CD4-positive, alpha-beta T cell (primary cell): Measurements from ENCODE around the gene TIMM13. TPM values are rescaled to one million over a fixed set of nuclear protein-coding genes. Genes with fewer than 3 reads are reported as not detected.

Experiments
- ATAC-seq: fragments of 200-7000 bp; cut with Tn5 transposase; one replicate; pipeline ENCODE4 v1.10.0; 2022; ENCODE audit warnings: mild to moderate bottlenecking; ENCODE audit not compliant: poor library complexity
- CTCF ChIA-PET: fragments of 350-600 bp; sonication (Branson Sonifier 250); formaldehyde crosslinking; loops from one replicate; lab custom pipeline; 2021; ENCODE audit warnings: antibody characterized with exemption, inconsistent platforms; lab: Charles Lee
- POLR2A ChIA-PET: fragments of 350-600 bp; sonication (Branson Sonifier 250); formaldehyde crosslinking; loops from one replicate; lab custom pipeline; 2021; ENCODE audit warnings: antibody characterized with exemption, inconsistent platforms; lab: Charles Lee
- DNase-seq, 14 experiments: peaks; one replicate each; pipeline ENCODE4 v3.0.0-alpha.2; 2013 to 2020; ENCODE audit warnings: mixed read lengths in 2 of 14
- H3K27ac ChIP-seq, 2 donors: one replicate each; pipeline versions ENCODE4 v1.5.1 to v1.7.0; 2013; ENCODE audit warnings: low read length in 2 of 2, low read depth in 1 of 2, mild to moderate bottlenecking in 1 of 2
- H3K27me3 ChIP-seq, 2 experiments: 1 replicate in 1 of 2; 2 replicates in 1 of 2; pipeline versions ENCODE4 v1.6.1 to v1.7.0; 2013; ENCODE audit warnings: low read length in 2 of 2, control low read depth in 1 of 2, mild to moderate bottlenecking in 1 of 2, moderate library complexity in 1 of 2; ENCODE audit not compliant: insufficient read depth in 2 of 2, control insufficient read depth in 1 of 2
- H3K36me3 ChIP-seq: one replicate; pipeline ENCODE4 v1.6.1; 2013; ENCODE audit warnings: low read length, control low read depth; ENCODE audit not compliant: insufficient read depth
- H3K4me1 ChIP-seq: one replicate; pipeline ENCODE4 v1.6.1; 2013; ENCODE audit warnings: low read length, control low read depth; ENCODE audit not compliant: insufficient read depth
- H3K4me3 ChIP-seq: one replicate; pipeline ENCODE4 v1.5.1; 2013; ENCODE audit warnings: mild to moderate bottlenecking, low read length, moderate library complexity
- H3K9me3 ChIP-seq, 2 experiments: 1 replicate in 1 of 2; 2 replicates in 1 of 2; pipeline versions ENCODE4 v1.6.1 to v1.7.0; 2013; ENCODE audit warnings: low read length in 2 of 2, mild to moderate bottlenecking in 2 of 2, control low read depth in 1 of 2, moderate library complexity in 1 of 2; ENCODE audit not compliant: control insufficient read depth in 1 of 2, insufficient read depth in 1 of 2
- H3K27ac Mint-ChIP-seq: one replicate; pipeline ENCODE4 v1.8.0; 2020; ENCODE audit warnings: mixed read lengths
- H3K27me3 Mint-ChIP-seq: one replicate; pipeline ENCODE4 v1.8.0; 2021; ENCODE audit warnings: mixed read lengths
- H3K36me3 Mint-ChIP-seq: one replicate; pipeline ENCODE4 v1.8.0; 2021; ENCODE audit warnings: low read depth, mixed read lengths
- H3K4me1 Mint-ChIP-seq: one replicate; pipeline ENCODE4 v1.8.0; 2021; ENCODE audit warnings: low read depth, mixed read lengths
- H3K4me3 Mint-ChIP-seq: one replicate; pipeline ENCODE4 v1.8.0; 2020; ENCODE audit warnings: mild to moderate bottlenecking, mixed read lengths
- H3K9me3 Mint-ChIP-seq: one replicate; pipeline ENCODE4 v1.8.0; 2020; ENCODE audit warnings: mixed read lengths
- intact Hi-C, 2 experiments: fragments of 100-400 bp; cut with DNase I in 1 of 2; cut with micrococcal nuclease in 1 of 2; formaldehyde crosslinking; loops; one replicate each; pipeline versions ENCODE4 v1.15.1 to v1.9.0; 2023 to 2025; cut with DNase I, micrococcal nuclease
- total RNA-seq, 174 experiments: library from RNA in 2 of 174; stranded (reverse) in 2 of 174; gene quantifications; one replicate each; pipeline ENCODE4 v1.2.3 and lab custom pipeline; 2021 to 2026
- TF ChIP-seq, protein P1 (sequence below): fragments of 200-600 bp; IDR thresholded peaks from one replicate; pipeline ENCODE4 v1.8.0; 2022; ENCODE audit warnings: antibody characterized with exemption, mild to moderate bottlenecking

The TIMM13 gene
- total RNA-seq, 2 experiments from 2014 or later, result 17.3 to 22.3 TPM

DNA sequence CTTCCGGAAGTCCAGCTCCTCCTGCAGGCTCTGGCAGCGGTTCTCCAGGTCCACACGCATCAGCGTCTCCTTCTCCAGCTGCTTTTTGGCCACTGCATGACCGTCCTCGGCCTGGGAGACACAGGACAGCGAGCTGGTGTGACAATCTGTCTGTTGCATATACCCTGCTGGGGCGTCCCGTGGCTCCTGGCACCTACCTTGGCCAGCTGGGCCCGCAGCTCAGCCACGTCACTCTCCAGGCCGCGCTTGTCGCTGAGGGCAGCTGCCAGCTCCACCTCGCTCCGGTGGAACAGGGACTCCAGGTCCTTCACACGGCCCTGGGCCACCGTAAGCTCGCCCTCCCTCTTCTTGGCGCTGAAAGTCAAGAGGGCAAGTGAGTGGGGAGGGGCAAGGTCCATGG lies 10.8 kb upstream of the TIMM13 start:
- Histone ChIP-seq H3K36me3 (peaks cover 36% of the 10 kb centered on the region), H3K4me3 (no peak overlapping the region), H3K27me3 (no peaks in the 10 kb centered on the region), H3K4me1 (no peaks in the 10 kb centered on the region), H3K9me3 (no peaks in the 10 kb centered on the region), H3K27ac (no peak overlapping the region)
- H3K9me3 Mint-ChIP-seq, result no peaks in the 10 kb centered on the region
- no peaks in the 10 kb centered on the region for H3K4me1 Mint-ChIP-seq
- TF ChIP-seq, protein P1, sequence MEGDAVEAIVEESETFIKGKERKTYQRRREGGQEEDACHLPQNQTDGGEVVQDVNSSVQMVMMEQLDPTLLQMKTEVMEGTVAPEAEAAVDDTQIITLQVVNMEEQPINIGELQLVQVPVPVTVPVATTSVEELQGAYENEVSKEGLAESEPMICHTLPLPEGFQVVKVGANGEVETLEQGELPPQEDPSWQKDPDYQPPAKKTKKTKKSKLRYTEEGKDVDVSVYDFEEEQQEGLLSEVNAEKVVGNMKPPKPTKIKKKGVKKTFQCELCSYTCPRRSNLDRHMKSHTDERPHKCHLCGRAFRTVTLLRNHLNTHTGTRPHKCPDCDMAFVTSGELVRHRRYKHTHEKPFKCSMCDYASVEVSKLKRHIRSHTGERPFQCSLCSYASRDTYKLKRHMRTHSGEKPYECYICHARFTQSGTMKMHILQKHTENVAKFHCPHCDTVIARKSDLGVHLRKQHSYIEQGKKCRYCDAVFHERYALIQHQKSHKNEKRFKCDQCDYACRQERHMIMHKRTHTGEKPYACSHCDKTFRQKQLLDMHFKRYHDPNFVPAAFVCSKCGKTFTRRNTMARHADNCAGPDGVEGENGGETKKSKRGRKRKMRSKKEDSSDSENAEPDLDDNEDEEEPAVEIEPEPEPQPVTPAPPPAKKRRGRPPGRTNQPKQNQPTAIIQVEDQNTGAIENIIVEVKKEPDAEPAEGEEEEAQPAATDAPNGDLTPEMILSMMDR, result no peak
- H3K27ac Mint-ChIP-seq, result no peak overlapping the region
- H3K4me3 Mint-ChIP-seq, result no peak overlapping the region
- POLR2A ChIA-PET, result no interaction called here
- CTCF ChIA-PET, result interaction anchor here (1.1 kb wide), 1 partner anchor 199 kb away, joined by 4 read pairs; no protein-coding TSS in a partner anchor
- no peak for DNase-seq
- no peak for ATAC-seq
- no peaks in the 10 kb centered on the region for H3K27me3 Mint-ChIP-seq
- intact Hi-C loops, result no loop called here
- H3K36me3 Mint-ChIP-seq, result peaks cover 13% of the 10 kb centered on the region

- ChIA-PET POLR2A (no interaction called here), CTCF (no interaction called here)
- no peaks in the 10 kb centered on the region for H3K27me3 ChIP-seq
- H3K27ac ChIP-seq, result no peak overlapping the region
- peaks cover 31% of the 10 kb centered on the region for H3K36me3 ChIP-seq
- TF ChIP-seq, protein P1, result no peak
- H3K27me3 Mint-ChIP-seq, result no peaks in the 10 kb centered on the region
- no peaks in the 10 kb centered on the region for H3K4me1 ChIP-seq
- no peaks in the 10 kb centered on the region for H3K9me3 ChIP-seq
- no peak overlapping the region for H3K27ac Mint-ChIP-seq
- peaks cover 13% of the 10 kb centered on the region for H3K36me3 Mint-ChIP-seq
- intact Hi-C loops, result no loop called here
- no peak overlapping the region for H3K4me3 ChIP-seq
- H3K4me3 Mint-ChIP-seq, result no peak overlapping the region
- no peak for ATAC-seq
- no peaks in the 10 kb centered on the region for H3K9me3 Mint-ChIP-seq
- H3K4me1 Mint-ChIP-seq, result no peaks in the 10 kb centered on the region
- peak in 1 of 14 experiments; percentile 18 for DNase-seq
Observed at GRCh38 chr19:2436926-2437325, 9.5 kb upstream of the TIMM13 start.

DNA sequence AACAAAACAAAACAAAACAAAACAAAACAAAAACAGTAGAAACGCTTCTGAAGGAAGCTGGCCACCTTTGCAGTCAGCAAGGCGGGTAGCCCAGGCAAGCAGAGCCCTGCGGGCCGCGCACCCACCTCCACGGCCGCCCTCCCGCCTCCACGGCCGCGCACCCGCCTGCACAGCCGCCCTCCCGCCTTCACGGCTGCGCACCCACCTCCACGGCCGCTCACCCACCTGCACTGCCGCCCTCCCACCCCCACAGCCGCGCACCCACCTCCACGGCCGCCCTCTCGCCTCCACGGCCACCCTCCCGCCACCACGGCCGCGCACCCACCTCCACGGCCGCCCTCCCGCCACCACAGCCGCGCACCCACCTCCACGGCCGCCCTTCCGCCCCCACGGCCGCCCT lies 9.0 kb upstream of the TIMM13 start:
- no peaks in the 10 kb centered on the region for H3K4me1 Mint-ChIP-seq
- no peaks in the 10 kb centered on the region for H3K9me3 Mint-ChIP-seq
- H3K36me3 Mint-ChIP-seq, result peaks cover 13% of the 10 kb centered on the region
- H3K4me3 Mint-ChIP-seq, result no peak overlapping the region
- Histone ChIP-seq H3K27ac (no peak overlapping the region), H3K4me1 (no peaks in the 10 kb centered on the region), H3K27me3 (no peaks in the 10 kb centered on the region), H3K36me3 (peaks cover 29% of the 10 kb centered on the region), H3K9me3 (no peaks in the 10 kb centered on the region), H3K4me3 (no peak overlapping the region)
- DNase-seq (peak in 1 of 14 experiments; percentile 16), ATAC-seq (no peak)
- H3K27ac Mint-ChIP-seq, result no peak overlapping the region
- ChIA-PET POLR2A (no interaction called here), CTCF (no interaction called here)
- intact Hi-C loops, result no loop called here
- TF ChIP-seq, protein P1, result no peak
- no peaks in the 10 kb centered on the region for H3K27me3 Mint-ChIP-seq
